SK-N-SH (cell line): Measurements from ENCODE around the gene FMC1. TPM values are rescaled to one million over a fixed set of nuclear protein-coding genes. Genes with fewer than 3 reads are reported as not detected.

Experiments
- CTCF ChIA-PET: fragments of 300-600, 350-600 bp; formaldehyde crosslinking; extraction: SDS; loops from one replicate; lab custom pipeline; 2021; lab: Yijun Ruan, JAX
- POLR2A ChIA-PET: fragments of 350-600 bp; sonication (Branson Sonifier 250); formaldehyde crosslinking; extraction: SDS; loops from one replicate; lab custom pipeline; 2020; ENCODE audit warnings: antibody characterized with exemption, inconsistent platforms; lab: Yijun Ruan, JAX
- DNase-seq: peaks from one replicate; pipeline ENCODE4 v3.0.0; 2012
- H2AFZ ChIP-seq: fragments of 200-600 bp; sonication (generic); 2 replicates; pipeline ENCODE4 v1.8.1; 2016; ENCODE audit warnings: antibody characterized with exemption, mild to moderate bottlenecking, low read depth
- H3F3A ChIP-seq: fragments of 200-600 bp; sonication (generic); replicated peaks from 2 replicates; pipeline ENCODE3; 2016; ENCODE audit warnings: antibody characterized with exemption, mild to moderate bottlenecking; ENCODE audit not compliant: insufficient read depth
- H3K27ac ChIP-seq, 2 experiments: fragments of 200-500 bp in 1 of 2; fragments of 200-600 bp in 1 of 2; sonication (Bioruptor generic) in 1 of 2; sonication (generic), shearing (Covaris generic) in 1 of 2; 2 replicates each; pipeline versions ENCODE4 v1.5.1 to v1.6.1; 2014 to 2016; ENCODE audit warnings: low read depth in 2 of 2, inconsistent platforms in 1 of 2, low read length in 1 of 2, mild to moderate bottlenecking in 1 of 2, mixed read lengths in 1 of 2
- H3K27me3 ChIP-seq: fragments of 200-600 bp; sonication (generic), shearing (Covaris generic); 2 replicates; pipeline ENCODE4 v1.6.1; 2016; ENCODE audit warnings: mixed run types; ENCODE audit not compliant: insufficient read depth
- H3K36me3 ChIP-seq, 2 experiments: fragments of 200-500 bp in 1 of 2; fragments of 200-600 bp in 1 of 2; sonication (Bioruptor generic) in 1 of 2; sonication (generic) in 1 of 2; replicated peaks in 1 of 2; 2 replicates each; pipeline versions ENCODE3 to v1.5.1; 2014 to 2016; ENCODE audit warnings: low read length in 1 of 2, mild to moderate bottlenecking in 1 of 2; ENCODE audit not compliant: insufficient read depth in 2 of 2, control insufficient read depth in 1 of 2
- H3K4me1 ChIP-seq, 2 experiments: fragments of 200-500 bp in 1 of 2; fragments of 200-600 bp in 1 of 2; sonication (Bioruptor generic) in 1 of 2; sonication (generic), shearing (Covaris generic) in 1 of 2; 2 replicates each; pipeline versions ENCODE4 v1.5.1 to v1.6.1; 2014 to 2016; ENCODE audit warnings: low read depth in 1 of 2, low read length in 1 of 2, mixed run types in 1 of 2; ENCODE audit not compliant: insufficient read depth in 2 of 2, control insufficient read depth in 1 of 2
- H3K4me2 ChIP-seq: fragments of 200-600 bp; sonication (generic), shearing (Covaris generic); 2 replicates; pipeline ENCODE4 v1.6.1; 2017; ENCODE audit warnings: mixed run types
- H3K4me3 ChIP-seq, 2 experiments: fragments of 200-500 bp in 1 of 2; fragments of 200-600 bp in 1 of 2; sonication (Bioruptor generic) in 1 of 2; sonication (generic), shearing (Covaris generic) in 1 of 2; 2 replicates each; pipeline versions ENCODE4 v1.5.1 to v1.8.1; 2014 to 2016; ENCODE audit warnings: low read depth in 2 of 2, inconsistent platforms in 1 of 2, low read length in 1 of 2, mild to moderate bottlenecking in 1 of 2, mixed read lengths in 1 of 2, moderate library complexity in 1 of 2
- H3K79me2 ChIP-seq: fragments of 200-600 bp; sonication (generic); 2 replicates; pipeline ENCODE4 v1.8.1; 2017; ENCODE audit warnings: mild to moderate bottlenecking; ENCODE audit not compliant: insufficient read depth
- H3K9ac ChIP-seq: fragments of 200-600 bp; sonication (generic); 2 replicates; pipeline ENCODE4 v1.6.1; 2017; ENCODE audit warnings: mixed run types
- H3K9me2 ChIP-seq: fragments of 200-600 bp; sonication (generic); 2 replicates; pipeline ENCODE4 v1.6.1; 2017; ENCODE audit warnings: mixed run types
- H3K9me3 ChIP-seq: fragments of 200-600 bp; sonication (generic); 2 replicates; pipeline ENCODE4 v1.6.1; 2017; ENCODE audit warnings: mixed run types, mild to moderate bottlenecking, moderate library complexity
- H4K20me1 ChIP-seq: fragments of 200-600 bp; sonication (generic); 2 replicates; pipeline ENCODE4 v1.6.1; 2017; ENCODE audit warnings: mild to moderate bottlenecking, mixed run types; ENCODE audit not compliant: insufficient read depth
- EP300 ChIP-seq, 2 experiments: IDR thresholded peaks; 2 replicates each; pipeline versions ENCODE4 v1.4.0 to v1.6.1; 2012; ENCODE audit warnings: borderline replicate concordance in 1 of 2, low read depth in 1 of 2, low read length in 1 of 2
- FOXJ3 ChIP-seq: sonication (generic); formaldehyde crosslinking; IDR thresholded peaks from 2 replicates; pipeline ENCODE4 v1.5.1; 2020; ENCODE audit warnings: mild to moderate bottlenecking, missing genetic modification reagents
- FOXM1 ChIP-seq: IDR thresholded peaks from 2 replicates; pipeline ENCODE4 v1.4.0; 2012; ENCODE audit warnings: low read depth, mild to moderate bottlenecking
- GABPA ChIP-seq: IDR thresholded peaks from 2 replicates; pipeline ENCODE4 v1.4.0; 2012; ENCODE audit warnings: low read depth, mild to moderate bottlenecking
- MEF2A ChIP-seq: IDR thresholded peaks from 2 replicates; pipeline ENCODE4 v1.4.0; 2012; ENCODE audit warnings: low read depth, borderline replicate concordance
- NFIC ChIP-seq: IDR thresholded peaks from 2 replicates; pipeline ENCODE4 v1.4.0; 2012; ENCODE audit warnings: borderline replicate concordance
- NRF1 ChIP-seq: IDR thresholded peaks from 2 replicates; pipeline ENCODE4 v1.6.1; 2012; ENCODE audit warnings: low read depth, mild to moderate bottlenecking, low read length
- PBX3 ChIP-seq: IDR thresholded peaks from 2 replicates; pipeline ENCODE4; 2012
- POLR2AphosphoS5 ChIP-seq: IDR thresholded peaks from 2 replicates; pipeline ENCODE4 v1.6.1; 2012; ENCODE audit warnings: low read depth, low read length
- RAD21 ChIP-seq: IDR thresholded peaks from 2 replicates; pipeline ENCODE4 v1.6.1; 2012; ENCODE audit warnings: mild to moderate bottlenecking, low read length
- RCOR1 ChIP-seq: fragments of 150-350 bp; IDR thresholded peaks from 2 replicates; pipeline ENCODE4 v1.6.1; 2017; ENCODE audit warnings: antibody characterized with exemption, low read length
- RXRA ChIP-seq: IDR thresholded peaks from 2 replicates; pipeline ENCODE4 v1.4.0; 2012; ENCODE audit warnings: low read depth, mild to moderate bottlenecking, borderline replicate concordance
- TAF1 ChIP-seq: IDR thresholded peaks from 2 replicates; pipeline ENCODE4 v1.6.1; 2012; ENCODE audit warnings: low read depth, mild to moderate bottlenecking, low read length, moderate library complexity, borderline replicate concordance
- TEAD4 ChIP-seq: IDR thresholded peaks from 2 replicates; pipeline ENCODE4 v1.4.0; 2012; ENCODE audit warnings: mild to moderate bottlenecking, borderline replicate concordance; ENCODE audit not compliant: insufficient read depth
- YY1 ChIP-seq: IDR thresholded peaks from 2 replicates; pipeline ENCODE4 v1.4.0; 2012; ENCODE audit warnings: low read depth, mild to moderate bottlenecking
- WGBS: methylation state at CpG from one replicate; pipeline ENCODE4 v1.1.6; 2017; ENCODE audit warnings: low lambda C conversion rate; 5-methylcytosine and 5-hydroxymethylcytosine counted together
- polyA plus RNA-seq, 3 experiments: library from polyadenylated mRNA; depleted of rRNA; stranded (reverse); fragments of >200 nt; gene quantifications; 2 replicates each; pipeline ENCODE4 v1.2.3, GENCODE V29; 2012
- TF ChIP-seq, protein P1 (sequence below): IDR thresholded peaks from 2 replicates; pipeline ENCODE4 v1.4.0; 2012; ENCODE audit warnings: low read depth
- TF ChIP-seq, protein P2 (sequence below): IDR thresholded peaks from 2 replicates; pipeline ENCODE4 v1.4.0; 2012; ENCODE audit warnings: low read depth, borderline replicate concordance
- TF ChIP-seq, protein P3 (sequence below): IDR thresholded peaks from 2 replicates; pipeline ENCODE4 v1.6.1; 2012; ENCODE audit warnings: mild to moderate bottlenecking, low read depth, low read length, moderate library complexity

The FMC1 gene
- polyA plus RNA-seq, 1 of the 3 experiments (the other 2 are of a cell fraction): 59.9 TPM

DNA sequence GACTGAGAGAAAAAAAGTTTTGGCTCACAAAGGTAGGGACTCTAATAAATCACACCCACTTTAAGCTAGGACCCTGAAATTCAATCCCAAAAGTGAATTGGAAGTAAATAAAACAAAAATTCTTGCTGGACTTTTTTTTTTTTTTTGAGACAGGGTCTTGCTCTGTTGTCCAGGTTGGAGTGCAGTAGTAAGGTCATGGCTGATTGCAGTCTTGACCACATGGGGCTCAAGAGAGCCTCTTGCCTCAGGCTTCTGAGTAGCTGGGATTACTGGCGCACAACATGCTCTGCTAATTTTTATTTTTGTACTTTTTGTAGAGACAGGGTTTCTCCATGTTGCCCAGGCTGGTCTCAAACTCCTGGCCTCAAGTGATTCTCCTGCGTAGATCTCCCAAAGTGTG, 13.6 kb downstream of the FMC1 start:
- POLR2A ChIA-PET: interaction anchor here (0.7 kb wide), 1 partner anchor 14 kb away, joined by 3 read pairs; no protein-coding TSS in a partner anchor
- Histone ChIP-seq H3K27me3 (no peaks in the 10 kb centered on the region), H3K9me2 (no peaks in the 10 kb centered on the region), H3K9ac (no peak overlapping the region), H3K4me3 (no peak overlapping the region), H3K79me2 (peaks cover 22% of the 10 kb centered on the region)
- TF ChIP-seq FOXJ3 (CRISPR knock-in tag) (no peak), GABPA (no peak), PBX3 (no peak), TEAD4 (no peak), NRF1 (no peak), RXRA (no peak), RCOR1 (no peak), YY1 (no peak), RAD21 (no peak)
- TF ChIP-seq, protein P1, sequence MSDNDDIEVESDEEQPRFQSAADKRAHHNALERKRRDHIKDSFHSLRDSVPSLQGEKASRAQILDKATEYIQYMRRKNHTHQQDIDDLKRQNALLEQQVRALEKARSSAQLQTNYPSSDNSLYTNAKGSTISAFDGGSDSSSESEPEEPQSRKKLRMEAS: no peak
- TF ChIP-seq, all 33 proteins: peak for 0
- Histone ChIP-seq H2AFZ (no peak overlapping the region), H3K4me1 (no peaks in the 10 kb centered on the region), H3K4me2 (no peak overlapping the region), H3K36me3 (peaks cover 4 to 15% of the 10 kb centered on the region in 2 experiments), H3K27ac (no peak overlapping the region), H3F3A (peaks cover 25% of the 10 kb centered on the region), H3K9me3 (no peaks in the 10 kb centered on the region), H4K20me1 (no peaks in the 10 kb centered on the region)
- no peak for DNase-seq
- CTCF ChIA-PET: interaction anchor here (1.0 to 1.6 kb wide), 2 partner anchors 12 to 15 kb away, joined by 3 to 5 read pairs; no protein-coding TSS in a partner anchor
- 100% methylated on average over 2 of the region's 2 CpGs for WGBS

GRCh38 chr7:139355320-139355719, 14.2 kb downstream of the FMC1 start:
- Histone ChIP-seq H3K9me2 (no peaks in the 10 kb centered on the region), H3K4me3 (no peak overlapping the region), H2AFZ (no peak overlapping the region), H3K9me3 (no peaks in the 10 kb centered on the region), H4K20me1 (no peaks in the 10 kb centered on the region), H3K9ac (no peak overlapping the region), H3F3A (peaks cover 25% of the 10 kb centered on the region), H3K36me3 (peaks cover 4 to 15% of the 10 kb centered on the region in 2 experiments), H3K4me2 (no peak overlapping the region), H3K27ac (no peak overlapping the region), H3K27me3 (no peaks in the 10 kb centered on the region), H3K4me1 (no peaks in the 10 kb centered on the region), H3K79me2 (peaks cover 25% of the 10 kb centered on the region)
- ChIA-PET POLR2A (interaction anchor here (1.3 kb wide), 1 partner anchor 15 kb away, joined by 5 read pairs; the partner anchor contains the start of gene FMC1), CTCF (interaction anchor here (0.8 to 1.2 kb wide), 3 partner anchors 13 to 145 kb away, joined by 3 to 5 read pairs (median 4); no protein-coding TSS in a partner anchor)
- no peak for DNase-seq
- 98% methylated on average over 1 of the region's 1 CpG for WGBS
- TF ChIP-seq PBX3: no peak
- TF ChIP-seq, protein P2, sequence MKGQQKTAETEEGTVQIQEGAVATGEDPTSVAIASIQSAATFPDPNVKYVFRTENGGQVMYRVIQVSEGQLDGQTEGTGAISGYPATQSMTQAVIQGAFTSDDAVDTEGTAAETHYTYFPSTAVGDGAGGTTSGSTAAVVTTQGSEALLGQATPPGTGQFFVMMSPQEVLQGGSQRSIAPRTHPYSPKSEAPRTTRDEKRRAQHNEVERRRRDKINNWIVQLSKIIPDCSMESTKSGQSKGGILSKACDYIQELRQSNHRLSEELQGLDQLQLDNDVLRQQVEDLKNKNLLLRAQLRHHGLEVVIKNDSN: no peak
- no peak for TF ChIP-seq POLR2AphosphoS5
- TF ChIP-seq FOXM1: no peak
- TF ChIP-seq GABPA: no peak
- TF ChIP-seq RAD21: no peak
- TF ChIP-seq, protein P3, sequence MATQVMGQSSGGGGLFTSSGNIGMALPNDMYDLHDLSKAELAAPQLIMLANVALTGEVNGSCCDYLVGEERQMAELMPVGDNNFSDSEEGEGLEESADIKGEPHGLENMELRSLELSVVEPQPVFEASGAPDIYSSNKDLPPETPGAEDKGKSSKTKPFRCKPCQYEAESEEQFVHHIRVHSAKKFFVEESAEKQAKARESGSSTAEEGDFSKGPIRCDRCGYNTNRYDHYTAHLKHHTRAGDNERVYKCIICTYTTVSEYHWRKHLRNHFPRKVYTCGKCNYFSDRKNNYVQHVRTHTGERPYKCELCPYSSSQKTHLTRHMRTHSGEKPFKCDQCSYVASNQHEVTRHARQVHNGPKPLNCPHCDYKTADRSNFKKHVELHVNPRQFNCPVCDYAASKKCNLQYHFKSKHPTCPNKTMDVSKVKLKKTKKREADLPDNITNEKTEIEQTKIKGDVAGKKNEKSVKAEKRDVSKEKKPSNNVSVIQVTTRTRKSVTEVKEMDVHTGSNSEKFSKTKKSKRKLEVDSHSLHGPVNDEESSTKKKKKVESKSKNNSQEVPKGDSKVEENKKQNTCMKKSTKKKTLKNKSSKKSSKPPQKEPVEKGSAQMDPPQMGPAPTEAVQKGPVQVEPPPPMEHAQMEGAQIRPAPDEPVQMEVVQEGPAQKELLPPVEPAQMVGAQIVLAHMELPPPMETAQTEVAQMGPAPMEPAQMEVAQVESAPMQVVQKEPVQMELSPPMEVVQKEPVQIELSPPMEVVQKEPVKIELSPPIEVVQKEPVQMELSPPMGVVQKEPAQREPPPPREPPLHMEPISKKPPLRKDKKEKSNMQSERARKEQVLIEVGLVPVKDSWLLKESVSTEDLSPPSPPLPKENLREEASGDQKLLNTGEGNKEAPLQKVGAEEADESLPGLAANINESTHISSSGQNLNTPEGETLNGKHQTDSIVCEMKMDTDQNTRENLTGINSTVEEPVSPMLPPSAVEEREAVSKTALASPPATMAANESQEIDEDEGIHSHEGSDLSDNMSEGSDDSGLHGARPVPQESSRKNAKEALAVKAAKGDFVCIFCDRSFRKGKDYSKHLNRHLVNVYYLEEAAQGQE: no peak
- TF ChIP-seq NFIC: no peak
- no peak for TF ChIP-seq NRF1
- TF ChIP-seq MEF2A: no peak
- TF ChIP-seq EP300 (IDR thresholded peaks at IDR 0.05; ENCODE audit: borderline replicate concordance in 1 of 2, low read depth in 1 of 2, low read length in 1 of 2): no peak
- TF ChIP-seq, protein P1: no peak
- TF ChIP-seq TAF1: no peak
